Testis (tissue), 3 donors: ENCODE results near the gene RASGEF1B. TPM values are rescaled to one million over a fixed set of nuclear protein-coding genes. Genes with fewer than 3 reads are reported as not detected.
"Not testable (repeated sequence)": the region's sequence is repeated elsewhere in the genome, so short reads cannot be mapped to it uniquely, and the experiment has no call there.

Source experiments
- DNase-seq: peaks from one replicate; pipeline ENCODE4 v3.0.0-alpha.2; 2019
- H3K27ac ChIP-seq, 2 donors: fragments of 200-600 bp; sonication (generic); one replicate each; pipeline ENCODE4 v1.5.1; 2019
- H3K27me3 ChIP-seq: fragments of 200-600 bp; sonication (generic); one replicate; pipeline ENCODE4 v1.5.1; 2019
- H3K36me3 ChIP-seq: fragments of 200-600 bp; sonication (generic); one replicate; pipeline ENCODE4 v1.5.1; 2017; ENCODE audit warnings: low read depth; ENCODE audit errors: missing control alignments
- H3K4me1 ChIP-seq: fragments of 200-600 bp; sonication (generic); one replicate; pipeline ENCODE4 v1.5.1; 2019
- H3K4me3 ChIP-seq, 2 donors: fragments of 200-600 bp; sonication (generic); one replicate each; pipeline ENCODE4 v1.5.1; 2017 to 2019
- H3K9me3 ChIP-seq: fragments of 200-600 bp; sonication (generic); one replicate; pipeline ENCODE4 v1.5.1; 2017
- POLR2A ChIP-seq: fragments of 450-650 bp; IDR thresholded peaks from one replicate; pipeline ENCODE4 v1.6.1; 2017; ENCODE audit warnings: antibody characterized with exemption, mild to moderate bottlenecking, moderate library complexity
- WGBS, 2 donors: methylation state at CpG; one replicate each; pipeline ENCODE4 v1.1.5; 2018; 5-methylcytosine and 5-hydroxymethylcytosine counted together
- intact Hi-C: fragments of 100-400 bp; cut with DNase I; formaldehyde crosslinking; loops from one replicate; pipeline ENCODE4 v1.15.1; 2023; ENCODE audit warnings: low total_unique reads
- polyA plus RNA-seq: library from polyadenylated mRNA; stranded (reverse); fragments of 350-450 nt; fragmentation: Illumina TruSeq; extraction: RNeasy Lipid Tissue Mini Kit (QIAGEN cat#74804); gene quantifications from one replicate; pipeline ENCODE4 v1.2.3, GENCODE V29; 2014; ENCODE audit warnings: low read depth, low replicate concordance; ENCODE audit not compliant: insufficient read depth
- total RNA-seq, 2 donors: library from RNA; depleted of rRNA; stranded (reverse); fragments of >200 nt; gene quantifications; one replicate each; pipeline ENCODE4 v1.2.3, GENCODE V29; 2016
- TF ChIP-seq, protein P1 (sequence below), 3 experiments: fragments of 450-650 bp in 2 of 3; fragments of 200-600 bp in 1 of 3; sonication (generic) in 1 of 3; IDR thresholded peaks; one replicate each; pipeline ENCODE4 v1.5.1; 2016 to 2019; ENCODE audit warnings: antibody characterized with exemption in 3 of 3, mild to moderate bottlenecking in 2 of 3, moderate library complexity in 1 of 3

The RASGEF1B gene
- total and polyA plus RNA-seq, 3 donors from 2014 or later: 5.3 to 13.0 (median 5.5) TPM

DNA sequence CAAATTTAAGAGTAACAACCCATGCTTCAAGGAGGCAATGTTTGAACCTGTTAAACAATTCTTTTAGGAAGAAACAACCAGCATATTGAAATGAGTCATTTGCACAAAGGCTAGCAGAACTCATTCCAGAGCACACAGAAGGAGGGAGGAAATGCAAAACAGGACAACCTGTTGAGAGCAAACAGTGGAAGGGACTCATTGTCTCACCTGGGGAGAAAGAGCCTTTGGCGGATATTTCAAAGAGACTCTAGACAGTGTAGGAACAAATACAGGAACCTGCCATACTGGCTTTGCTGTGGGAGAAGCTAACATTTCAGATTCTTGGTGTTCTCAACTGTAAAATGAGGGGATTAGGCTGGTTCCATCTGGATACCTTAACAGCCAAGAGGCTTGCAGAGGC lies 14.8 kb upstream of the RASGEF1B start:
- intact Hi-C loops: no loop called here
- H3K4me3 ChIP-seq: no peak overlapping the region
- H3K4me1 ChIP-seq: no peaks in the 10 kb centered on the region
- TF ChIP-seq, protein P1, sequence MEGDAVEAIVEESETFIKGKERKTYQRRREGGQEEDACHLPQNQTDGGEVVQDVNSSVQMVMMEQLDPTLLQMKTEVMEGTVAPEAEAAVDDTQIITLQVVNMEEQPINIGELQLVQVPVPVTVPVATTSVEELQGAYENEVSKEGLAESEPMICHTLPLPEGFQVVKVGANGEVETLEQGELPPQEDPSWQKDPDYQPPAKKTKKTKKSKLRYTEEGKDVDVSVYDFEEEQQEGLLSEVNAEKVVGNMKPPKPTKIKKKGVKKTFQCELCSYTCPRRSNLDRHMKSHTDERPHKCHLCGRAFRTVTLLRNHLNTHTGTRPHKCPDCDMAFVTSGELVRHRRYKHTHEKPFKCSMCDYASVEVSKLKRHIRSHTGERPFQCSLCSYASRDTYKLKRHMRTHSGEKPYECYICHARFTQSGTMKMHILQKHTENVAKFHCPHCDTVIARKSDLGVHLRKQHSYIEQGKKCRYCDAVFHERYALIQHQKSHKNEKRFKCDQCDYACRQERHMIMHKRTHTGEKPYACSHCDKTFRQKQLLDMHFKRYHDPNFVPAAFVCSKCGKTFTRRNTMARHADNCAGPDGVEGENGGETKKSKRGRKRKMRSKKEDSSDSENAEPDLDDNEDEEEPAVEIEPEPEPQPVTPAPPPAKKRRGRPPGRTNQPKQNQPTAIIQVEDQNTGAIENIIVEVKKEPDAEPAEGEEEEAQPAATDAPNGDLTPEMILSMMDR (IDR thresholded peaks at IDR 0.05): no peak
- no peaks in the 10 kb centered on the region for H3K9me3 ChIP-seq
- DNase-seq: no peak
- WGBS, 2 donors: 82 to 86% methylated on average over 1 of the region's 1 CpG
- H3K36me3 ChIP-seq: no peaks in the 10 kb centered on the region
- H3K27me3 ChIP-seq: no peaks in the 10 kb centered on the region
- H3K27ac ChIP-seq: no peak overlapping the region

DNA sequence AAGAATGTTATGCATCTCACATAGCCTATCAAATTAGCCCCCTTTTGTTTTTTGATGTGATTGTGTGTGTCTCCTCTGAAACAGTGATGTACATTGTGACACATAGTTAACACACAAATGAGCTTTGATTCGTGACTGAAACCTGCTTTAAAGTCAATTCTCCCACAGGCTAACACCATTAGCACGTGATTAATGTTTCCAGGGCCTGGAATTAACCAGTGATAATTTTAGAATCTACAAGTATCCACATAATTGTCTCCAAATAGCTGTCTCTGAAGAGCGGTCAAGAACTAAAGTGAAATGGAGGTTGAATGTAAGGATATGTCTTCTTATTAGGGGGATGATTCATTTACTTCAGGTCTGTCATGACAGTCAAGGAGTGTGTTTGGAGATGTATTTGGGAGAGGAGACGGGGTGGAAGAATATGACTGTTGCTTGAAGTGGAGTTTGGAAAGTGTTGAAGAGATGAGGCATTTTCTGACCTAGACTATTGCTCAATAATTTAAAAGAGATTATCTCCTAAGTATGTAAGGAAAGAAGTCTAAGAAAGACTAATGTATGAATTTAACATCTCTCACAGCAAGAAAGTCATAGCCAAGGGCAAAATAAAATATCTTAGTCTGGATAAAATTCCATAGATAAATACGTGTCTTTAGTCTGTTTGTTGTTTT lies 13.7 kb upstream of the RASGEF1B start:
- intact Hi-C loops: no loop called here
- H3K27ac ChIP-seq: no peak overlapping the region
- H3K4me1 ChIP-seq: no peaks in the 10 kb centered on the region
- H3K9me3 ChIP-seq: no peaks in the 10 kb centered on the region
- no peak overlapping the region for H3K4me3 ChIP-seq
- no peaks in the 10 kb centered on the region for H3K36me3 ChIP-seq
- H3K27me3 ChIP-seq: no peaks in the 10 kb centered on the region
- 82 to 84% methylated on average over 5 of the region's 5 CpGs for WGBS, 2 donors
- no peak for TF ChIP-seq POLR2A
- TF ChIP-seq, protein P1 (IDR thresholded peaks at IDR 0.05): no peak
- DNase-seq: no peak

DNA sequence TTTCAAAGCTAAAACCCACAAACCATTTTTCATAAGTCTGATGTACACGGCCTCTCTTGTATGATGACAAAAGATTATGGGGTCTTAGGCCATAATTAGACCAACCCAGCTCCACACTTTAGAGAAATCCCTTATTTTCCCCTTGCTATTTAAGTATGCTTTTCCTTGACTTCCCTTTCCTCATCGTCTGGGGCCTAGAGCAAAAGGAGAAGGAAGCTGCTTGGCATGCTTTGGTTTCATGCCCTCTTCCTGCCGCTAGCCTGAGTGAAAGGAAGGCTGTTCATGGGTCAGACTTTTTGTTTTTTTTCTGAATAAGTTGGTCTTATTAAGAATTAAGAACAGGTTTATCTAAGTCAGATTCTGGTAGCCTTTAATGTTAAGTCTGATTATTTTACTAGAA lies 10.6 kb upstream of the RASGEF1B start:
- 76 to 88% methylated on average over 3 of the region's 3 CpGs for WGBS, 2 donors
- Histone ChIP-seq H3K36me3 (no peaks in the 10 kb centered on the region), H3K27ac (no peak overlapping the region), H3K4me1 (no peaks in the 10 kb centered on the region), H3K27me3 (no peaks in the 10 kb centered on the region), H3K9me3 (no peaks in the 10 kb centered on the region), H3K4me3 (no peak overlapping the region)
- DNase-seq: no peak
- TF ChIP-seq, protein P1 (IDR thresholded peaks at IDR 0.05): no peak
- no peak for TF ChIP-seq POLR2A
- intact Hi-C loops: no loop called here

DNA sequence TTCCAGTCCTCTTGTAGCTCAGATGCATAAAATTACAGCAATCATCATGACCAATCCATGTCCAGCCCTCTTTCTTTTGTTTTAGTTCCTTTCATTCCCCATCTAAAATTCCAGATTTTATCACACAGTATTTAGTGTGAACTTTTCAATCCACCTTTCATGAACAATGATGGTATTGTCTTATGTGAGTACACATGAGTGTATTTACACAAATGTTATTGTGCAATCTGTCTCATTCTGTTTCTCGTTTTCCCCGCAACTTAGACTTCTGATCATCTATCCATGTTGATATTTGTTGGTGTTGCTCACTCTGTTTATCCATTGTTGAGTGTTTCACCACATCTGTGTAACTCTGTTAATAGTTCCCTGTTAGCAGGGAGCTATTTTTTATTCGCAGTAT lies 9.4 kb upstream of the RASGEF1B start:
- 84 to 85% methylated on average over 3 of the region's 3 CpGs for WGBS, 2 donors
- Histone ChIP-seq H3K27ac (no peak overlapping the region), H3K27me3 (no peaks in the 10 kb centered on the region), H3K36me3 (no peaks in the 10 kb centered on the region), H3K4me3 (no peak overlapping the region), H3K4me1 (no peaks in the 10 kb centered on the region), H3K9me3 (no peaks in the 10 kb centered on the region)
- intact Hi-C loops: no loop called here
- no peak for DNase-seq
- no peak for TF ChIP-seq POLR2A
- TF ChIP-seq, protein P1 (IDR thresholded peaks at IDR 0.05): no peak

DNA sequence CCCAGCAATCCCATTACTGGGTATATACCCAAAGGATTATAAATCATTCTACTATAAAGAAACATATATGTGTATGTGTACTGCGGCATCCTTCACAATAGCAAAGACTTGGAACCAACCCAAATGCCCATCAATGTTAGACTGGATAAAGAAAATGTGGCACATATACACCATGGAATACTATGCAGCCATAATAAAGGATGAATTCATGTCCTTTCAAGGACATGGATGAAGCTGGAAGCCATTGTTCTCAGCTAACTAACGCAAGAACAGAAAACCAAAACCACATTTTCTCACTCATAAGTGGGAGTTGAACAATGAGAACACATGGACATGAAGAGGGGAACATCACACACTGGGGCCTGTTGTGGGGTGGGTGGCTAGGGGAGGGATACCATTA lies 7.9 kb upstream of the RASGEF1B start:
- H3K4me3 ChIP-seq, H3K4me1 ChIP-seq, DNase-seq, H3K9me3 ChIP-seq, H3K27me3 ChIP-seq, H3K36me3 ChIP-seq, intact Hi-C loops, H3K27ac ChIP-seq: not testable (repeated sequence)
- WGBS, 2 donors: 50 to 67% methylated on average over 2 of the region's 2 CpGs

DNA sequence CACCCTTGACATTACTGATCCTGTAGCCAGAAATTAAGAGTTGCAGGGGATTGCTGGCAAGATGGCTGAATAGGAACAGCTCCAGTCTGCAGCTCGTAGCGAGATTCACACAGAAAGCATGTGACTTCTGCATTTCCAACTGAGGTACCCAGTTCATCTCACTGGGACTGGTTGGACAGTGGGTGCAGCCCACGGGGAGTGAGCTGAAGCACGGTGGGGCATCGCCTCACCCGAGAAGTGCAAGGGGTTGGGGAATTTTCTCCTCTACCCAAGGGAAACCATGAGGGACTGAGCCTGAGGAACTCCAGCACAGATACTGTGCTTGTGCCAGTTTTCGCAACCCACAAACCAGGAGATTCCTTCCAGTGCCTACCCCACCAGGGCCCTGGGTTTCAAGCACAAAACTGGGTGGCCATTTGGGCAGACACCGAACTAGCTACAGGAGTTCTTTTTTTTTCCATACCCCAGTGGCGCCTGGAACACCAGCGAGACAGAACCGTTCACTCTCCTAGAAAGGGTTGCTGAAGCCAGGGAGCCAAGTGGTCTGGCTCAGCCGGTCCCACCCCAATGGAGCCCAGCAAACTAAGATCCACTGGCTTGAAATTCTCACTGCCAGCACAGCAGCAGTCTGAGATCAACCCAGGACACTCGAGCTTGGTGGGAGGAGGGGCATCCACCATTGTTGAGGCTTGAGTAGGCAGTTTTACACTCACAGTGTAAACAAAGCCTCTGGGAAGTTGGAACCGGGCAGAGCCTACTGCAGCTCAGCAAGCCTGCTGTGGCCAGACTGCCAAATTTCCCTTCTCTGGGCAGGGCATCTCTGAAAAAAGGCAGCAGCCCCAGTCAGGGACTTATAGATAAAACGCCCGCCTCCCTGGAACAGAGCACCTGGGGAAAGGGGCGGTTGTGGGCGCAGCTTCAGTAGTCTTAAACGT lies 1.9 kb upstream of the RASGEF1B start:
- WGBS, 2 donors: 68 to 79% methylated on average over 17 to 19 of the region's 19 CpGs
- H3K4me1 ChIP-seq, H3K27ac ChIP-seq, DNase-seq, H3K9me3 ChIP-seq, intact Hi-C loops, H3K36me3 ChIP-seq, H3K27me3 ChIP-seq, H3K4me3 ChIP-seq: not testable (repeated sequence)
